Measurements from ENCODE around the gene LRRC4.

DNA sequence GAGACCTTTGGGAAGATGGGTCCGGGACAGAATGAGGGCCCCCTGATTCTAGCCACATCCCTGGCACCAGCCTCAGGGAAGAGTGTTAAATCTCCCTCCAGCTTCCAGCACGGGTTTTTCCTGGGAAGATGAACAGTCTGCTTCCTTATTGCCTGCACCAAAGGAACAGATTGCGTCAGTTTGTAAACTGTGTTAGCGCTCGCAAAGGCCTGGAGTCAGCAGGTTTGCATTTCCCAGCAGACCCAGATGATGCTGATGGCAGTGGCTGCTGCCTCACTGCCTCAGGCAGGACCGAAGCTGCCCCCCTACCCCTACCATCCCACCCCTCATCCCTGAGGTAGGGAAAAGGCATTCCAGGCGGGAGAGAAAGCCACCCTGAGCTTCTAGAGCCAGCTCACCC lies 34.6 kb upstream of the LRRC4 start:
- TF ChIP-seq, protein P1, sequence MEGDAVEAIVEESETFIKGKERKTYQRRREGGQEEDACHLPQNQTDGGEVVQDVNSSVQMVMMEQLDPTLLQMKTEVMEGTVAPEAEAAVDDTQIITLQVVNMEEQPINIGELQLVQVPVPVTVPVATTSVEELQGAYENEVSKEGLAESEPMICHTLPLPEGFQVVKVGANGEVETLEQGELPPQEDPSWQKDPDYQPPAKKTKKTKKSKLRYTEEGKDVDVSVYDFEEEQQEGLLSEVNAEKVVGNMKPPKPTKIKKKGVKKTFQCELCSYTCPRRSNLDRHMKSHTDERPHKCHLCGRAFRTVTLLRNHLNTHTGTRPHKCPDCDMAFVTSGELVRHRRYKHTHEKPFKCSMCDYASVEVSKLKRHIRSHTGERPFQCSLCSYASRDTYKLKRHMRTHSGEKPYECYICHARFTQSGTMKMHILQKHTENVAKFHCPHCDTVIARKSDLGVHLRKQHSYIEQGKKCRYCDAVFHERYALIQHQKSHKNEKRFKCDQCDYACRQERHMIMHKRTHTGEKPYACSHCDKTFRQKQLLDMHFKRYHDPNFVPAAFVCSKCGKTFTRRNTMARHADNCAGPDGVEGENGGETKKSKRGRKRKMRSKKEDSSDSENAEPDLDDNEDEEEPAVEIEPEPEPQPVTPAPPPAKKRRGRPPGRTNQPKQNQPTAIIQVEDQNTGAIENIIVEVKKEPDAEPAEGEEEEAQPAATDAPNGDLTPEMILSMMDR (conservative IDR thresholded peaks at IDR 0.05): no peak
- no peak for TF ChIP-seq EZH2 (IDR thresholded peaks at IDR 0.05; ENCODE audit: low read depth)
